ENCODE measurements around the gene GPC5.

DNA sequence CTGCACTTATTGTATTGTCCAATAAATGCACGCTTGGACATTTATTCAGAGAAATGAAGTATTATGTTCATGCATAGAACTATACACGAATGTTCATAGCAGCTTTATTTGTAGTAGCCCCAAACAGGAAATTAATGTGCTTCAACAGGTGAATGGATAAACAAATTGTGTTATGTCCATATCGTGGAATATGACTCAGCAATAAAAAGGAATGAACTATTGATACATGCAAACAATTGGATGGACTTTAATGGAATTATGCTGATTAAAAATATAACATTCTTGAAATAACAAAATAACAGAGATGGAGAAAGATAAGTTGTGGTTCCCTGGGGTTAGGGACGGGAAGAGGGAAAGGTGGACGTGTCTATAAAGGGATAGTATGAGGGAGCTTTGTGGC, 65.9 kb downstream of the GPC5 start:
- TF ChIP-seq, protein P1, sequence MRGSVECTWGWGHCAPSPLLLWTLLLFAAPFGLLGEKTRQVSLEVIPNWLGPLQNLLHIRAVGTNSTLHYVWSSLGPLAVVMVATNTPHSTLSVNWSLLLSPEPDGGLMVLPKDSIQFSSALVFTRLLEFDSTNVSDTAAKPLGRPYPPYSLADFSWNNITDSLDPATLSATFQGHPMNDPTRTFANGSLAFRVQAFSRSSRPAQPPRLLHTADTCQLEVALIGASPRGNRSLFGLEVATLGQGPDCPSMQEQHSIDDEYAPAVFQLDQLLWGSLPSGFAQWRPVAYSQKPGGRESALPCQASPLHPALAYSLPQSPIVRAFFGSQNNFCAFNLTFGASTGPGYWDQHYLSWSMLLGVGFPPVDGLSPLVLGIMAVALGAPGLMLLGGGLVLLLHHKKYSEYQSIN (CRISPR knock-in tag; IDR thresholded peaks at IDR 0.05; ENCODE audit: borderline replicate concordance) = no peak
- TF ChIP-seq POLR2AphosphoS5 (IDR thresholded peaks at IDR 0.05; ENCODE audit: low read depth, low read length) = no peak
- TF ChIP-seq, protein P2, sequence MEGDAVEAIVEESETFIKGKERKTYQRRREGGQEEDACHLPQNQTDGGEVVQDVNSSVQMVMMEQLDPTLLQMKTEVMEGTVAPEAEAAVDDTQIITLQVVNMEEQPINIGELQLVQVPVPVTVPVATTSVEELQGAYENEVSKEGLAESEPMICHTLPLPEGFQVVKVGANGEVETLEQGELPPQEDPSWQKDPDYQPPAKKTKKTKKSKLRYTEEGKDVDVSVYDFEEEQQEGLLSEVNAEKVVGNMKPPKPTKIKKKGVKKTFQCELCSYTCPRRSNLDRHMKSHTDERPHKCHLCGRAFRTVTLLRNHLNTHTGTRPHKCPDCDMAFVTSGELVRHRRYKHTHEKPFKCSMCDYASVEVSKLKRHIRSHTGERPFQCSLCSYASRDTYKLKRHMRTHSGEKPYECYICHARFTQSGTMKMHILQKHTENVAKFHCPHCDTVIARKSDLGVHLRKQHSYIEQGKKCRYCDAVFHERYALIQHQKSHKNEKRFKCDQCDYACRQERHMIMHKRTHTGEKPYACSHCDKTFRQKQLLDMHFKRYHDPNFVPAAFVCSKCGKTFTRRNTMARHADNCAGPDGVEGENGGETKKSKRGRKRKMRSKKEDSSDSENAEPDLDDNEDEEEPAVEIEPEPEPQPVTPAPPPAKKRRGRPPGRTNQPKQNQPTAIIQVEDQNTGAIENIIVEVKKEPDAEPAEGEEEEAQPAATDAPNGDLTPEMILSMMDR (CRISPR knock-in tag; IDR thresholded peaks at IDR 0.05) = no peak
- TF ChIP-seq SMARCE1 (IDR thresholded peaks at IDR 0.05; ENCODE audit: borderline replicate concordance) = no peak
- no peak for TF ChIP-seq DR1 (CRISPR knock-in tag; IDR thresholded peaks at IDR 0.05)
- TF ChIP-seq, protein P3, sequence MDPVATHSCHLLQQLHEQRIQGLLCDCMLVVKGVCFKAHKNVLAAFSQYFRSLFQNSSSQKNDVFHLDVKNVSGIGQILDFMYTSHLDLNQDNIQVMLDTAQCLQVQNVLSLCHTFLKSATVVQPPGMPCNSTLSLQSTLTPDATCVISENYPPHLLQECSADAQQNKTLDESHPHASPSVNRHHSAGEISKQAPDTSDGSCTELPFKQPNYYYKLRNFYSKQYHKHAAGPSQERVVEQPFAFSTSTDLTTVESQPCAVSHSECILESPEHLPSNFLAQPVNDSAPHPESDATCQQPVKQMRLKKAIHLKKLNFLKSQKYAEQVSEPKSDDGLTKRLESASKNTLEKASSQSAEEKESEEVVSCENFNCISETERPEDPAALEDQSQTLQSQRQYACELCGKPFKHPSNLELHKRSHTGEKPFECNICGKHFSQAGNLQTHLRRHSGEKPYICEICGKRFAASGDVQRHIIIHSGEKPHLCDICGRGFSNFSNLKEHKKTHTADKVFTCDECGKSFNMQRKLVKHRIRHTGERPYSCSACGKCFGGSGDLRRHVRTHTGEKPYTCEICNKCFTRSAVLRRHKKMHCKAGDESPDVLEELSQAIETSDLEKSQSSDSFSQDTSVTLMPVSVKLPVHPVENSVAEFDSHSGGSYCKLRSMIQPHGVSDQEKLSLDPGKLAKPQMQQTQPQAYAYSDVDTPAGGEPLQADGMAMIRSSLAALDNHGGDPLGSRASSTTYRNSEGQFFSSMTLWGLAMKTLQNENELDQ (CRISPR knock-in tag; IDR thresholded peaks at IDR 0.05; ENCODE audit: borderline replicate concordance) = no peak
- no peak for TF ChIP-seq SRF (IDR thresholded peaks at IDR 0.05; ENCODE audit: low read depth, low read length)
- TF ChIP-seq, protein P4, sequence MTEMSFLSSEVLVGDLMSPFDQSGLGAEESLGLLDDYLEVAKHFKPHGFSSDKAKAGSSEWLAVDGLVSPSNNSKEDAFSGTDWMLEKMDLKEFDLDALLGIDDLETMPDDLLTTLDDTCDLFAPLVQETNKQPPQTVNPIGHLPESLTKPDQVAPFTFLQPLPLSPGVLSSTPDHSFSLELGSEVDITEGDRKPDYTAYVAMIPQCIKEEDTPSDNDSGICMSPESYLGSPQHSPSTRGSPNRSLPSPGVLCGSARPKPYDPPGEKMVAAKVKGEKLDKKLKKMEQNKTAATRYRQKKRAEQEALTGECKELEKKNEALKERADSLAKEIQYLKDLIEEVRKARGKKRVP (CRISPR knock-in tag; IDR thresholded peaks at IDR 0.05) = no peak
- no peak for TF ChIP-seq ZKSCAN1 (IDR thresholded peaks at IDR 0.05; ENCODE audit: low read length)
- no peak for TF ChIP-seq ZNF263 (CRISPR knock-in tag; IDR thresholded peaks at IDR 0.05)
- no peak for TF ChIP-seq HDAC6 (IDR thresholded peaks at IDR 0.05; ENCODE audit: low read depth, low read length)
- no peak for TF ChIP-seq ZNF598 (CRISPR knock-in tag; IDR thresholded peaks at IDR 0.05; ENCODE audit: borderline replicate concordance)
- TF ChIP-seq, protein P5, sequence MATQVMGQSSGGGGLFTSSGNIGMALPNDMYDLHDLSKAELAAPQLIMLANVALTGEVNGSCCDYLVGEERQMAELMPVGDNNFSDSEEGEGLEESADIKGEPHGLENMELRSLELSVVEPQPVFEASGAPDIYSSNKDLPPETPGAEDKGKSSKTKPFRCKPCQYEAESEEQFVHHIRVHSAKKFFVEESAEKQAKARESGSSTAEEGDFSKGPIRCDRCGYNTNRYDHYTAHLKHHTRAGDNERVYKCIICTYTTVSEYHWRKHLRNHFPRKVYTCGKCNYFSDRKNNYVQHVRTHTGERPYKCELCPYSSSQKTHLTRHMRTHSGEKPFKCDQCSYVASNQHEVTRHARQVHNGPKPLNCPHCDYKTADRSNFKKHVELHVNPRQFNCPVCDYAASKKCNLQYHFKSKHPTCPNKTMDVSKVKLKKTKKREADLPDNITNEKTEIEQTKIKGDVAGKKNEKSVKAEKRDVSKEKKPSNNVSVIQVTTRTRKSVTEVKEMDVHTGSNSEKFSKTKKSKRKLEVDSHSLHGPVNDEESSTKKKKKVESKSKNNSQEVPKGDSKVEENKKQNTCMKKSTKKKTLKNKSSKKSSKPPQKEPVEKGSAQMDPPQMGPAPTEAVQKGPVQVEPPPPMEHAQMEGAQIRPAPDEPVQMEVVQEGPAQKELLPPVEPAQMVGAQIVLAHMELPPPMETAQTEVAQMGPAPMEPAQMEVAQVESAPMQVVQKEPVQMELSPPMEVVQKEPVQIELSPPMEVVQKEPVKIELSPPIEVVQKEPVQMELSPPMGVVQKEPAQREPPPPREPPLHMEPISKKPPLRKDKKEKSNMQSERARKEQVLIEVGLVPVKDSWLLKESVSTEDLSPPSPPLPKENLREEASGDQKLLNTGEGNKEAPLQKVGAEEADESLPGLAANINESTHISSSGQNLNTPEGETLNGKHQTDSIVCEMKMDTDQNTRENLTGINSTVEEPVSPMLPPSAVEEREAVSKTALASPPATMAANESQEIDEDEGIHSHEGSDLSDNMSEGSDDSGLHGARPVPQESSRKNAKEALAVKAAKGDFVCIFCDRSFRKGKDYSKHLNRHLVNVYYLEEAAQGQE (IDR thresholded peaks at IDR 0.05; ENCODE audit: borderline replicate concordance in 1 of 2, low read depth in 1 of 2, low read length in 2 of 2) = no peak
- no peak for TF ChIP-seq CHD2 (IDR thresholded peaks at IDR 0.05; ENCODE audit: low read depth, low read length)

All from HepG2 (cell line).